NCI-H1694 treated with DMSO at 0.1 percent for 48 hours (cell line): ENCODE measurements around the gene RHBDD1.
A peak's percentile ranks its signal among the peaks of the same experiment; 100 is the strongest.

Experiments used
- DNase-seq: peaks from one replicate; lab custom pipeline; 2025; lab: John Stamatoyannopoulos, UW

RHBDD1 gene, protein sequence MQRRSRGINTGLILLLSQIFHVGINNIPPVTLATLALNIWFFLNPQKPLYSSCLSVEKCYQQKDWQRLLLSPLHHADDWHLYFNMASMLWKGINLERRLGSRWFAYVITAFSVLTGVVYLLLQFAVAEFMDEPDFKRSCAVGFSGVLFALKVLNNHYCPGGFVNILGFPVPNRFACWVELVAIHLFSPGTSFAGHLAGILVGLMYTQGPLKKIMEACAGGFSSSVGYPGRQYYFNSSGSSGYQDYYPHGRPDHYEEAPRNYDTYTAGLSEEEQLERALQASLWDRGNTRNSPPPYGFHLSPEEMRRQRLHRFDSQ

DNA sequence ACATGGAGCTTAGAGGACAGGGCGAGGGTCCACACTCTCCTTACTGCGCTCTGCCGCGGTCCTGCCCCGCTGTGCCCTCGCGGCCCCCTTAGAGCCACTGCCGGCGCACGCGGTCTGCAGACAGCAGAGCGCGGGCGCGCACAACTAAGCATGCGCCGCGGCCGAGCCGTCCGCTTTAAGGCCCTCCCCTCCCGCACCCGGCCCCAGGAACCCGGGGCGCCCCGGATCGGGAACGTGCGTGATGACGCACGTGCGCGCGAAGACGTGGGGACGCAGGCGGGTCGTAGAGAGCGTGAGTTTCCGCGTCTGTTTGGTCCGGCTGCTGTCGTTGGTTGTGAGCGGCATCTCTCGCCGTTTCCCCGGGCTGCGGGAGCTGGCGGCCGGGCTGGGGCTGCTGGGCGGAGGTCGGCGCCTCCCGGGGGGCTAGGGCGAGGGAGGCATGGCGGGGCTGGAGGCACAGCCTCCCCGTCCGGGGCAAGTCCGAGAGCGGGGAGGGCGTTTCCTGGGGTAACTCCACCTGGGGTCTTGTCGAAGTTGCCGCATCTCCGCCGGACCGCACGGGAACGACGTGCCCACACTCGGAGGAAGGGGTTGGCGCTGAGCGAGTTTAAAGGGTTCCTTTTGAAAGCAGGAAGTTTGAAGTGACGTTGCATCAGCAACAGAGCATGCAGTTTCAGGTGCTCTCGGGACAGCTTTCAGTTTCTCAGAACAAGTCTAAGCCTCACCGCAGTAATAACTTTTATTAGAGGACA, at the start of gene RHBDD1:
TSS of gene RHBDD1 (plus strand) at position 259 of the 752 bp plus-strand sequence. CDS start 28,640 bp downstream, outside the sequence.
- DNase-seq: peak; percentile 15

DNA sequence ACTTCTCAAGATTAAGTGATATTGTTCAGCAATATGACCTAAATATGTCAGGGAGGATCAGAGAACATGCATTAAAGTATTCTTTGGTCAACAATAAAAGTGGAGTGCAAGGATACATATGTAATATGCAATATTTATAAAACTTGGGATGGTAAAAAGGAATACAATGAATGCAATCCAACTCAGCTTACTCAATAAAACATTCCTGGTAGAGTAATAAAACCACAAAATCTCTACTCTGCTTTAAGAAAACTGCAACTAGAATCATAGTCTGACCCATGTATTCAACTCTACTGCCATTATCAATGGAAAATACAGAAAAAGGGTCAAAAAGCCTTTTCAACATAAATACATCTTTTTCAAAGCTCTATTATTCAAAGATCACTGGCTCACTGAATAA, 47.8 kb upstream of the RHBDD1 start:
- DNase-seq: no peak

DNA sequence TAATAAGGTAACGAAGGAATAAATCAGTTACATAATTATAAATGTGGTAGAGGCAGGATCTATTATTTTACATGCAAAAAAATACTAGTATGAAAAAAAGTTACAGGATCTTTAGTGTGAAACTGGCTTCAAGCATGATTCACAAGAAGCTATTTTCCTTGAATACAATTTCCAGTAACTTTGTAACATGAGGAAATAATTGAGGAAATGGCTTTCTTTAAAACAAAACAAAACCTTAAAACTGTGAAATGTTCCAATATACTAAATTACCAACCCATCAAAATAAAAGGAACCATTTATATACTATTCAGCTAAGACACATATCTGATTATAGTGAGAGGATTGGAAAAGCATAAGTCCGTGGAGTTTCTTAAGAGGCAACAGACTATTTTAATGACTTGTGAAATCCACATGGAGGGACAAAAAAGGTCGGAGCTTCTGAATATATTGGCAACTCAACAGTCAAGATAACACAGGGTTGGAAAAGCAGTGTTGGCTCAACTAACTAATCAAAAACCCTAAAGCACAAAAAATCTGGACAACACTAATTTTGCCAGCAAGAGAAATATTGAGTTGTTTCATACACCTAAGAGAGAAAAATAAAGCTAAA, 46.9 kb upstream of the RHBDD1 start:
- DNase-seq: no peak

DNA sequence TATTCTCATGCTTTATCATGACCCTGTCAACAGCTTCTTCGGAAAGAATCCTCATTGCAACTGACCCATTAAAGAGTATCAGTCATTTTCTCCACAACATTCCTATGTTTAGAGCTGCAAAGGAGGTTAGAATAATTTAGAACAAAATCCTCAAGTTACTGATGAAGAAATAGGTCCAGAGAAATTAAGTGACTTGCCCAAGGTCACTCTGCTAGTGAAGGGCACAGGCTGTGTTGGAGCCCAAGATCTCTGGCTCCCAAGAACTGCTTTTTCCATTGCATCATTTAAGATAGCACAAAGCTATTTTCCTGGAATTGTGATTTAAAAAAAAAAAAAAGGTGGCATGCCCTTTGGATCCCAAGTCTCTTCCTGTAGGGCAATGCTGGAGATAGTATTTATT, 45.8 kb upstream of the RHBDD1 start:
- no peak for DNase-seq

DNA sequence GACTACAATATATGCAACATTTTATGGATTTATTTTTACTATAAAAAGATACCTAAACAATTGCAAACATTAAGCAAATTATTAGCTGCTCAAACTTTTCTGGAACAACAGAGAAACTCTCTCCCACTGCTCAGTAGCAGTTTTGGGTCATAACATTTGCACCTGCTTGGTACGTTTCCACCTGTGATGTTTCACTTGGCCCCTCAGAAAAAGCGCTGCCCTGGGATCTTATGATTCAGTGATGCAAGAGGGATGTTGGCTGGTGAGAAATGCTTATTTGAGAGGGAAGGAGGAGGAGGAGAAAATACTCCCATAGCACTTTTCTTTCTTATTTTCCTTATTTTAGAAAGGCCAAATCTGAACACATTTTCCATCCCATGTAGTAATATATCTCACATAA, 45.4 kb upstream of the RHBDD1 start:
- no peak for DNase-seq

DNA sequence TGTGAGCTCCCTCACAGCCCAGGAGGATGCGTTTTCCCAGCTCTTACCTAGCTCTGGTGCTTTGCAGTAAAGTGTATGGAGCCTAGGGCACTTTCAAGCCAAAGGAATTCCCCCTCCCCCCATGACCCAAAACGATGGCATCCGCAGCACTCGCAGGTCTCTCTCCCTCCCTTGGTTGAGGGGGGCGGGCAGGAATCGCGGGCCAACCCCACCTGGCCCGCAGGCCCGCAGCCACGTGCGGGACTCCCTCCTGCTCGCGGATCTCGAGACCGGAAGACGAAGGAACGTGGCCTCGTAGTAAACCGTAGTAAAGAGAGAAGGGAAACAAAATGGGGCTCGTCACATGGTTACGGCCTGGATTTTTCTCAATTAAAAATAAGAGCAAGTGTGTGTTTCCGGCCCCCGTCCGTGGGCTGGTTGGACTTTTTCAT, 44.8 kb upstream of the RHBDD1 start:
- peak; percentile 73 for DNase-seq

DNA sequence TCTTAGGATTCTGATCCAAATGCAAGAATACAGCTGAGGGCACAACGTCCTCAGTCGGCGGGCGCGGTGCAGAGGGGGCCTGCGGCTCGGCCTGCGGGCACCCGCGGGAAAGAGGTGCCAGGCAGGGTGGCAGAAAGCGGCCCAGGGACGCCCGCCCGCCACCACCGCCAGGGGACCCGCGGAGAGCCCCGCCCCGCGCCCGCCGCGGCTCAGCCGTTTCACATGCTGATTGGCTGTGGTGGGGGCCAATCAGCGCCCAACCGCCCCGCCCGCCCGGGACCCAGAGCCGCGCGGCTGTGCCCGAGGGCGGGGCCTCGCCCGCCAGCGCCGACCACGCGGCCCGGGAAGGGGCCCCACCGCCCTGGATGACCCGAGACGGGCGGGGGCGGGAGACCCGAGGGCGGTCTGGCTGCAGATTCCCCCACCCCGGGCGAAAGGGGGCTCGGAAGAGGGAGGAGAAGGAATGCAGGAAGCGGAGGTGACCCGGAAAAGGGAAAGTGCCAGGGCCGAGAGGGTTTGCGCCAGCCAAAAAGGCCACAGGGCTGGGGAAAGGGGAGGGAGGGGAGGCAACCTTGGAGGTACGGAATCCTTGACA, 44.3 kb upstream of the RHBDD1 start:
- DNase-seq: peak; percentile 73

DNA sequence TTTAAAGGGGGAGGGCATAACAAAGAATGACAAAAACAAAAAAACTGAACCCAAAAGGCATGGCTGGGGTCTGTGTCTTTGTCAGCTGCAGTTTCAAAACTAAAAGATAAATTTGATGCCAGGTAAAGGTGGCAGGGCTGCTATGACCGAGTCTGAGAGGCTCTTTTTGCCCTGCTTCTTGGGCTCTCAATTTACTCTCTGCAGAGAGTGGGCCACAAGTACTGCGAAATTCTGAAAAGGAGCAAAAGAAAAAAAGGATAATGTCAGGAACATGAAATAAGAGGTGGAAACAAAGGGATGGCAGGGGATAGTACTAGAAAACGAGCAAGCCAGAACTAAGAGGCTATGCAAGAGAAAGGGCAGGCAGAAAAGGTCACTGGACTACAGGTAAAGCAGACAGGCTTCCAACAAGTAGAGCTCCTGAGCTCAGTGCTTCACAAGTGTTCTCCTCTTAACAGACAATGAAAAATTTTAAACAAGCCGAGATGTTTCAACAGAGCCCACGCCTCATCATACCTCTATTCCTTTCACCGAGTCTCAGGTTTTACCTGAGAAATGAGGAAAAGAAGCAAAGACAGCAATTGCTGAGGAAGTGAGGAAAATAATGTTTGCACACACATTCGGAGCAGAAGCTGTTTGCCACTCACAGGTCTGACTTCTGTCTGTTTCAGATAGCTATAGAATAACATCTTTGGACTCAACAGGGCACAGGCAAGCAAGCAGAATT, 43.5 kb upstream of the RHBDD1 start:
- DNase-seq: peak; percentile 45

DNA sequence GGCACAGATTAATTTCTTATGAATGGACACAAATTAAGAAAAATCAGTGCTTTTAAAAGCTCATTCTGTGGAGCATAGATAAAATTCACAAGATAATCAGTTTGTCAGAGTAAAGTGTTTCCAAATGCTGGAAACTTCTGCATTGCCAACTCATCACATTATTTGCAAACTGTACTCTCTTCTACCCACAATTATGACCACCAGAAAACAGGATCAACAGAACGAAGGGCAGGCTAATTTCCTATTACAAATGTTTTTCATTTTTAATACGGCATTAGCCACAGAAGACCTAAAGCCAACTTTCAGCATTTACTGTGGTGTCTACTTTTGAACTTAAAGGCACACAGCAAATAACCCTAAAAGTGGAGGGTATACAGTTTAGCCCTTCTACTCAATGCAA, 42.2 kb upstream of the RHBDD1 start:
- DNase-seq: no peak

DNA sequence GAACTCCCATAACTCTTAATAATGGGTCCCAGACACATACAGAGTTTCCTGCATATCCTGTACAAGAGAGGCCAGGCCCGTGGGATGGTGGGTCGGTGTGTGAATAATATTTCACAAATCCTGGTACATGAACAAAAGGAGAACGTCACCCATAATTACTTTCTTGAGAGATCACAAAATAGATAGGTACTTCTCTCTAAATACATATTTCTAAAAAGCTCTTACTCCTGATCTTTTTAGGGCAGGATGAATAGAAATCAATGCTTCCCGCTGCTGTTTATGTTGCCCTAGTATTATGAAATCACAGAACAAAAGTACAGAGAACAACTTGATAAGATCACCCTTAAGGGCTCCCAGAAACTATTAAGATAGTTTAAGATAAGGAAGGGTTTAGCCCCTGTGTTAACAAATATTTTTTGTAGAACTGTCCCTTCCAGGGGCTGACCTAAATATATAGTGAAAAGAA, 41.6 kb upstream of the RHBDD1 start:
- no peak for DNase-seq

DNA sequence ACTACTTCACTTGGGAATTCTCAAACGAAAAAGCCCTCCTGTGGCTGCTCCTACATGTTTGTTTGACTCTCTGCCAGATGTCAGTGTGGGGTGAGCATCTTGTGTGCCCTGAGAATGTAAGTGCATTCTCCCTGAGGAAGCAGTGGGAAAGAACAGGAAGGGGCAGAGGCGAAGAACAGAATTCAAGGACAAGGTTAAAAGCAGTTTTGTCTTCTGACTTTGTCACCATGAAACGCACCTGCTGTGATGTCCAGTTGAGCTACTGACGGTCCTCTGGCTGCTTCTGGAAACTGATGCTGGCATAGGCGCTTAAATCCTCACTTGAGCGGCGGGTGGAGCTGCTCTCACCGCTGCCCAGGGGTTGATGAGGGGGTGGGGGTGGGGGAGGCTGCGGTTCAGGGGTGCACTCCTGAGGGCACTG, 41.1 kb upstream of the RHBDD1 start:
- DNase-seq: peak; percentile 22

DNA sequence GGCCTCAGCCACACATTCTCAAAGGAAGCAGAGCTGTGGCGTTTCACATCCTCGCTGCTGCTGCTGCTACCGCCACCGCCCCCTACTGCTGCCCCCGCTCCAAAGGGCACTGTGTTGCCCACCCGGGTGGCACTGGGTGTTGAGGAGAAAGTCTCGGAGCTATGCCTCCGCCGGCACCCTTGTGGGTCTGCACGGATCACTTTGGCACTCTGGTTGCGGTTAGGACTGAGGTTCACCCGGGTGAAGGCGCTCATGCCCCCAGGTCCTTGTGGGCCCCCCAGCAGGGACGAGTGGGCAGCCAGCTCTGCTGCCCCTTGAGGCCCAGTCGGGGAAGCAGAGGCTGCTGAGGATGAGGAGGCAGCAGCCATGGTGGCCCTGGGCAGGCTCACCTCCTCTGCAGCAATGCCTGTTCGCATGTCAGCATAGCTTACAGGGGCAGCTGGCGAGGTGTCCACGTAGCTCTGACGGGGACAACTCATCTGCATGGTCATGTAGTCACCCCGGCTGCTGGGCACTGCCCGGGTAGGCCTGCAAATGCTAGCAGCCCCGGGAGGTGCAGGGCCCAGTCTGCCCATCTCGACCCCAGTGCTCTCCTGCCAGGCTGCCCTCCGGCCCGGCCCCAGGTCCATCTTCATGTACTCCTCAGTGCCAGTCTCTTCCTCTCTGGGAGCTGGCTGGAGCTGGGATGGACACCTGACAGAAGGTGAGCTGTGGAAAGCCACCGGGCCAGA, 40.4 kb upstream of the RHBDD1 start:
- DNase-seq: no peak

DNA sequence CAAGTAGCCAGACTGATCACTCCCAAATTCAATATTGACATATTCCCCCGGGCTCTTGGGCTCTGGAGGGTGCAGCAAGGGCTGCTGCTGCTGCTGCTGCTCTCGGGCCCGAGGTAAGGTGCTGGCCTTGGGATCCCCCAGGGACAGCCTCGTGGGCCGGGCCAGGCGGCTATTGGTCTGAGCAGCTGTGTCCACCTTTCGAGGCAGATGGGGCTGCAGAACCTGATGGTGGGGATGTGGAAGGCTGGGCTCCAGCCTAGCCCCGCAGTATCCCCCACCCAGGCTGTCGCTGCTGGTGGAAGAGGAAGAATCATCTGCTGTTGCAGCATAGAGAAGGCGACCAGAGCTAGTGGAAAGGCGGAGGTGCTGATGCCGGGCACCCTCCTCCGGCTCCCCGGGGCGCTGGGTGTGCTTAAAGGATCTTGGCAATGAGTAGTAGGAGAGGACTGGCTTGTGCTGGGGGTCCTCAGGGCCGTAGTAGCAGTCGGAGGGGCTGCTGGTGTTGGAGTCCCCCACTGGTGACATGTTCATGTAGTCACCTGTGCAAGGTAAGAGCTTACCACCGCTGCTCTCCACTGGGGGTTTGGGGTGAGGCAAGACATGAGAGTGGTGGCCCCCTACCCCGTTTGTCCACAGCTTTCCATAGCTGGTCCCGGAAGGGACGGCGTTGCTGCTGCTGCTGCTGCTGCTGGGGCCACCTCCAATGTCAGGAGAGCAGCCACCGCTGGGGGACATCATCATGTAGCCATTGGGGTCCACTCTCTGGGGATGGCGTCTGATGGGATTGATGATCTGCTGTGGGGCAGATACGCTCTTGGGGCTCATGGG, 39.6 kb upstream of the RHBDD1 start:
- no peak for DNase-seq

DNA sequence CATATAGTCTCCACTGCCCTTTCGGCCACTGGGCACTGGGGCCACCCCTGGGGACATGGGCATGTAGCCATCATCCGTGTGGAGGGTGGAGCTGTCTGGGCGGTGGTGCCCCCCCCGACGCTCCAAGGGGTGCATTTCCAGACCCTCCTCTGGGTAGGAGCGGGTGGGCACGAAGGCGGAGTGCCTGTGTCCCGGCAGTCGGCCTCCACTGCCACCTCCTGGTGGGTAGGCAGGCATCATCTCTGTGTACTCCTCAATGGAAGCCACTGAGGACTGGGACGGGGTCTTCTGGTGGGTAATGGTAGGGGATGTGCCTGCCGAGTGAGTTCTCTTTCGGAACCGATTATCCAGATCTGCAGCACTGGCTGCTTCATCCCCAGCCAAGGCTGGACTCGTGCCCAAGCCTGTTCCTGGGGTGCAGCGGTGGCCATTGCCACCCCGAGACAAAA, 39.0 kb upstream of the RHBDD1 start:
- peak; percentile 53 for DNase-seq

DNA sequence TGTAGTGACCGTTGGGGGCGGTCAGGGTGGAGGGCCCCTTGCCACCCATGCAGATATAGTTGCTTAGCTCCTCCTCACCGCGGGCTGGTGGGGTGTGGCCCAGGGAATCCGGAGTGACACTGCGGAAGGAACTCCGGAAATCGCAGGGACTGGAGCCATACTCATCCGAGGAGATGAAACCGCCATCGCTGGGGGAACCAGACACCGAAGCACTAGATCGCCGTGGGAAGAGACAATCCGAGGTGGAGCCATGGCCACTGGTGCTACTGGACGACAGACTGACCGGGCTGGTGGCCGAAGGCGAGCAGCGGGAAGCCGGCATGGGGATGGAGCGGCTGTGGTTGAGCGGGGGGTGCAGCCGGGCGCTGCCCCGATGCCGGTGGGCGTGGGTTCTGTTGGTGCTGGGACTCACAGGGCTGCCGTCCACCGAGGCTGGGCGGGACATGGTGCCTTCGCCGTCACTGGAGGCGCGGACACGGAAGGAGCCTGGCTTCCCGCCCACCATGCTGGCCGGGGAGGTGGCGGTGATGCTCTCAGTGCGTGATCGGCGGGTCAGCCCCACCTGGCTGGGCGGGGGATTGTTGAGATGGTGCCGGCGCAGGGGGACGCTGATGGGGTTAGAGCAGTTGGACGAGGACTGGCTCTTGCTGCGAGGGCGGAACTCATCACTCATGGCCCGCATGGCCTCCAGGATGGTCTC, 38.4 kb upstream of the RHBDD1 start:
- DNase-seq: no peak

DNA sequence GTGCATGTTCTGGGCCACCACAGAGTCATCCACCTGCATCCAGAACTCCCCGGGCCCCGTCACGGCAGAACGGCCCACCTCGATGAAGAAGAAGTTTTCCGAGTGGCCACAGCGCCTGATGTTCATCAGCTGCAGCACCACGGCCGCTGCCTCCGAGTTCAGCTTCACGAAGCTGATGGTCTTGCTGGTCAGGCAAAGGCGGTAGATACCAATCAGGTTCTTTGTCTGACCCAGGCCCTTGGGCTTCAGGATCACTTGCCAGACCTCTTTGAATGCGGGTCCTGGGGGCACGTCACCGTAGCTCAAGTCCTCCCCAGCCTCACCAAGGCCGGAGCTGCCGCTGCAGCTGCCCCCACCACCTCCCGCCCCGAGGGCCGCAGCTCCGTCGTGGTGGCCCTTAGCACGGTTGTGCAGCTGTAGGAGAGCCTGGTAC, 37.8 kb upstream of the RHBDD1 start:
- DNase-seq: no peak

DNA sequence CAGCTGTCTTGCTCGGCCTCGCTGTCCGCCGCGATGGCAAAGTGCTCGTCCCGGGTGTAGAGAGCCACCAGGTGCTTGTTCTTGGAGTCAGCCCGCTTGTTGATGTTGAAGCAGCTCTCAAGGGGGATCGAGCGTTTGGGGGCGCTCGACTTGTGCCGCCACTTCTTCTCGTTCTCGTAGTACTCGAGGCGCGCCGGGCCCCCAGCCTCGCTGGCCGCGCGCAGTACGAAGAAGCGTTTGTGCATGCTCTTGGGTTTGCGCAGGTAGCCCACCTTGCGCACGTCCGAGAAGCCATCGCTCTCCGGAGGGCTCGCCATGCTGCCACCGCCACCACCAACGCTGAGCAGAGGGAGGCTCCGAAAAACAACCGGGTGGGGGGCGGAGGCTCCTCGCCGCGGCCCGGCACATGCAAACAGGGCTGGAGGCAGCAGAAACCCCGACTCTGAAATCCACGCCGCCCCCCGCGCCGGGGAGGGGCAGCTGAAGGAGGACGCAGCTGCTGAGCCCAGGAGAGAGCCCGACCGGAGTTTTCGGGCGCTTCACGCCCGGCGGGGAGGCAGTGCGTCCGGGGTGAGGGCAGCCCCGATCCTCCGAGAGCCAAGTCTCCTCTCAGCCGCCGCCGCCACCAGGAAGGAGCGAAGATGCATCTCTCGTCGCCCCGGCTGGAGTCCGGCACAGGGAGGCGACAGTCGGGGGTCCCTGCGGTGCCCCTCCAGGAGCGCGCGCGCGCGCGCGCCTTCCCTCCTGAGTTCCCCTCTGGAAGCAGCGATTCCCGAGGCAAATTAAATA, 37.2 kb upstream of the RHBDD1 start:
- no peak for DNase-seq

DNA sequence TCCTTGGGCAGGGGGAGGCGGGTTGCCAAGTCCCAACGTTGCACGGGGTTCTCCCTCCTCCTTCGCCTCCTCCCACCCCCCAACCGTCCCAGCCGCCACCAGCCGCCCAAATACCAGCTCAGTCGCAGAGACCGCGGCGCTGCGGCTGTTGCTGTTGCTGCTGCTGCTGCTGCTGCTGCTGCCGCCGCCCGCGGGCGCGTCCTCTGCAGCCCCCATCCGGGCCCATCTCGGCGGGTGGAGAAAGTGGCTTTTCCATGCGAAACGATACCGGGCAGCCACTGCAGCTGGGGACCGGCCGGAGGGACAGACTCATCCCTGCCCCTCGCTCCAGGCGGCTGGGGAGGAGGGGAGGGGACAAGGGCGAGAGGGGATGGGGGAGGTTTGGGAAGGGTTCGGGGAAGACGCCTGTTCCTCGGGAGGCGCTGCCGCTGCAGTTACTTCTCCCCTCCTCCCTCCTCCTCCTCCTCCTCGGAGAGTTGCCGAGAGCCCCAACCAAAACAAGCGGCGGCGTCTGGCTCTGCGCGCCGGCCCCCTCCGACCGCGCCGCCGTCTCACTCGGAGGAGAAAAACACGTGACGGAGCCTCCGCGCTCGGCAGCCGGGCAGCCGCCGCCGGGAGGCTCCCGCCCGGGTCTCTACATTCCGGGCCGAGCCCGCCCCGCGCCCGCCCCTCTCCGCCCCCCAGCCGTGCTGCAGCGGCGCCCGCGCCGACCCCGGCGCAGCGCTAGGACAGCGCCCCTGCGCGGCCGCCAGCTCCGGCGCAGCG, 36.5 kb upstream of the RHBDD1 start, which contains the start of gene IRS1:
TSS of gene IRS1 (minus strand) at position 610 of the 765 bp plus-strand sequence. CDS start 1,082 bp downstream, outside the sequence.
- peak; percentile 46 for DNase-seq
